HG03039 (cell line): ENCODE measurements around the gene PPP4R3B.
"Not testable (repeated sequence)": the region's sequence is repeated elsewhere in the genome, so short reads cannot be mapped to it uniquely, and the experiment has no call there.

Source experiments
- ATAC-seq: cut with Tn5 transposase; IDR thresholded peaks from one replicate; pipeline ENCODE4 v1.9.1; 2021; ENCODE audit warnings: mild to moderate bottlenecking, moderate library complexity; ENCODE audit not compliant: unreplicated experiment

Gene PPP4R3B

DNA sequence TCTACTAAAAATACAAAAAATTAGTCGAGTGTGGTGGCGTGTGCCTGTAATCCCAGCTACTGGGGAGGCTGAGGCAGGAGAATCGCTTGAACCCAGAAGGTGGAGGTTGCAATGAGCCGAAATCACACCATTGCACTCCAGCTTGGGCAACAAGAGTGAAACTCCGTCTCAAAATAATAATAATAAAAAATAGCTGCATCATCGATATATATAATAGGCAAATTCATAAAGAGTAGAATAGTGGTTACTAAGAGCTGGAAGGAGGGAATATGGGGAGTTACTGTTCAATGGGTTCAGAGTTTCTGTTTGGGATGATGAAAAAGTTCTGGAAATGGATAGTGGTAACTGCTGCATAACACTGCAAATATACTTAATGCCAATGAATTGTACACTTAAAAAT, 20.6 kb downstream of the PPP4R3B start:
- ATAC-seq: not testable (repeated sequence)

DNA sequence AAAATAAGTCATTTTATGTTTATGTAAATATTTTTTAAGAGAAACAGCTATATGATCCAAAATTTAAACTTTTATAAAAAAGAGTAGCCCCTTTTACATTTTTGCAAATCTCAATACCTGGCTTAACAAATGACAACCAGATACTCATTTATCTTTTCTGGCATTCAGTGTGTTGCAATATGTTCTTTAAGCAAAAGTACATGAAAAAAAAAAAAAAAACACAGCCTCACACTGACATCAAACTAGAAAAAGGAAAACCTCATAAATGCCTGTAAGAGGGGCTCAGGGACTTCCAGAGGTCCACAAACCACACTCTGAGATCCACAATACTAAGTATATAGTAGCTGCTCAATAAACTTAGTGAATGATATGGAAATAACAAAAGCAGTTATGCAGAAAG, 21.9 kb downstream of the PPP4R3B start:
- ATAC-seq: no peak

DNA sequence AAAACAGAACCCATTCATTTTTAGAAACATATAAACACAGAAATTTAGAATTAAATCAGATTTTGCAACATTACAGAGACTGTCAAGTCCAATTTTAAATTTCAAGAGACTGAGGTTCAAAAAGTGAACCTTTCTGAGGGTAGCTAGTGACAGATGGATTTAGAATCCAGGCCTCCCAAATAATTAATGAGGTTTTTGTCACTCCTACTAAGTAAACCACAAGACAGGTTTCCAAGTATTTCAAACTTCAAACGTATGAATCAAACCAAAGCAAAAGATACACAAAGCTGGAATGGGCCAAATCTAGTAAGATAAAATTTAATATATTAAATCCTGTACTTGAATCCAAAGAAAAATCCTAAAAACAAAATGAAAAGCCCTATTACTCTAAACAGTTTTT, 25.3 kb downstream of the PPP4R3B start:
- ATAC-seq: no peak

DNA sequence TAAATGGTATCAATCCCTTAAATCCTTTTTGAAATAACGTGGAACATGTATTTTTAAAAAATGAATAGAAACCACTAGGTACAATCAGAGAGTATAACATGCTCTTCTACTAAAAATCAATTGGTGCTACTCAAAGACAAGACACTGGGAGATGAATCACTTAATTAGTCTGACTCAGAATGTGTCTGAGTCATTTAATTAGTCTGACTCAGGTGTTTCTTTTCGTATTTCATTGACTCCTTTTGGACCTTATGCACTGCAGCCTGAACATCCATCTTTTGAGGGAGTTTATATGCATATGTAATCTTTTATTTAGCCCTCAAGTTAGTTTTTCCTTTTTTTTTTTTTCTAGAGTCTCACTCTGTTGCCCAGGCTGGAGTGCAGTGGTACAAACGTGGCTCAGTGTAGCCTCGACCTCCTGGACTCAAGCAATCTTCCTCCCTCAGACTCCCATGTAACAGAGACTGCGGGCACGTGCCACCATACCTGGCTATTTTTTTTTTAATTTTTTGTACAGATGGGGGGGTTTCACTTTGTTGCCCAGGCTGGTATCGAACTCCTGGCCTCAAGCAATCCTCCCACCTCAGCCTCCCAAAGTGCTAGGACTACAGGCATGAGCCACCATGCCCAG, 26.5 kb downstream of the PPP4R3B start:
- peak; percentile 92 for ATAC-seq

DNA sequence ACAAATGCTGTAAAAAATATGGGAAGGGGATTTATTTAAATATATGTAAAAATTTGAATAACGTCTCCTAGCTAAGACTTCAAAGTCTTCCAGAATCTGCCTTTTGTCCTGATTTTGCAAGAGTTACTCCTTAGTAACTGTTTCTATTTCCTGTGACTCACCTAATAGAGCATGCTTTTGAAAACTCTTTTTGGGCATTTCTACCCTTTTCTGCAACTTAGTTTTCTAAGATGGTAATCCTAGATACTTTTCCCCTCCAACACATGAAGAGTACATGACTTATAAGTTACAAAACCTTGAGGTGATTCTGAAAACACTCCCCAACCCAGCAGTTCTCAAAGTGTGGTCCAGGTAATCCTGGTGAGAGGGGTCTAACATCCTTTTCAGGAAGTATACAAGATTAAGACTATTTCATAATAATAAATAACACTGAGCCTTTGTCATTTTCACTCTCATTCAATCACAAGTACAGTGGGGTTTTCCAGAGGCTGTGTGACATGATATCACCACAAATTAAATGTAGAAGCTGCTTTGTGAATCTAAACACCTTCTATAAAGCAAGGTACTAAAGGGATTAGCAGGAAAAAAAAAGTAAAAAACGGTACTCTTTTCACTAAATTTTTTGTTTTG, 31.9 kb downstream of the PPP4R3B start:
- ATAC-seq: no peak

DNA sequence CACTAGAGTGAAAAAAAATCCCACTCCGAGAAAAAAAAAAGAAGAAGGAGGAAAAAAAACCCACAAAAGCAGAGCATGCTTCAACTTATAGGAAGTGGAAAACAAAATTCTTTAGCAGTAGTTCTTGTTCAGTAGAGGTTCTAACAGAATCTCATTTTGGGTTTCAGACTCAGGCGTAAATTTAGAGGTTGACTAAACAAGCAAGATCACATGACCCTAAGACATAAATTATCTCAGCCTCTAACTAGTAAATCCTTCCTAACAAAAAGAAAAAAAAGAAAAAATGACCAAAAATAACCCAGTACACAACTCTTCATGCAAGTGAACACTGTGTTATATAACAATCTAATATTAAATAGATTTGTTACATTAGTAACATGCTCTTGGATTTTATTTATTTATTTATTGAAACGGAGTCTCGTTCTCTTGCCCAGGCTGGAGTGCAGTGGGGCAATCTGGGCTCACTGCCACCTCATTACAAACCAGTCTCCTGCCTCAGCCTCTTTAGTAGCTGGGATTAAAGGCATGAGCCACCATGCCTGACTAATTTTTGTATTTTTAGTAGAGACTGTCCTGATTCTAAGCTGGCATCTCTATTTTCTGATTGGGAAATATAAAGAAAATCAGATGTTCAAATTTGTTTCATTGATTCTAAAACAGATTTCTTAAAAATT, 35.4 kb downstream of the PPP4R3B start:
- no peak for ATAC-seq

DNA sequence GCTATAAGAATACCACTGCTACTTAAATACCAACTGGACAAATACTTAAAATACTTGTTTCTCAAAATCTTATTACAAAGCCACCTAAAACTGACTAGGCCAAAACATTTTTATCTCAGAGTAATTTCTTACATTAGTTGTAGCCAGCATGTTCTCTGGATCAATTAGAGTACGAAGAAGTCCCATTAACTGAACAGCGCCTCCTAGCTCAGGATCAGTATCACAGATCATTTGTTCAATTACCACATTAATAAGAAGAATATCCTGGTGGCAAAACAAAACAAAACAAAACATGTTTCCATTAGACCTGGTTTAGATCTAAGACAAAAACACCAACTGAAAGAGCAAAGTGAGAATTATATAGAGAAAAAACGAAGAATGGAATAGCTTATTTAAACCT, 36.0 kb downstream of the PPP4R3B start:
- ATAC-seq: no peak

DNA sequence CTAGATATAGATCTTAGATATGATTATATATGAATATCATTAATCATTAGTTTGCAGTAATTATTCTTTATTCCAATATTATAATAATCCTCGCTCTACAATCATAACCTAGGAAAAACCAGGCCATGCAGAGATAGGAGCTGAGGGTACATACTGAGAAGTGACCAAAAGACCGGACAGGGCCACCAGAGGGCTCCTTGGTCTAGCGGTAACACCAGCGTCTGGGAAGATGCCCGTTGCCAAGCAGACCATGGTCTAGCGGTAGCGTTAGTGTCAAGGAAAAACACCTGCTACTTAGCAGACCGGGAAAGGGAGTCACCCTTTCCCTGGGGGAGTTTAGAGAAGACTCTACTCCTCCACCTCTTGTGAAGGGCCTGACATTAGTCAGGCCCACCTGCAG, 48.4 kb downstream of the PPP4R3B start:
- not testable (repeated sequence) for ATAC-seq

DNA sequence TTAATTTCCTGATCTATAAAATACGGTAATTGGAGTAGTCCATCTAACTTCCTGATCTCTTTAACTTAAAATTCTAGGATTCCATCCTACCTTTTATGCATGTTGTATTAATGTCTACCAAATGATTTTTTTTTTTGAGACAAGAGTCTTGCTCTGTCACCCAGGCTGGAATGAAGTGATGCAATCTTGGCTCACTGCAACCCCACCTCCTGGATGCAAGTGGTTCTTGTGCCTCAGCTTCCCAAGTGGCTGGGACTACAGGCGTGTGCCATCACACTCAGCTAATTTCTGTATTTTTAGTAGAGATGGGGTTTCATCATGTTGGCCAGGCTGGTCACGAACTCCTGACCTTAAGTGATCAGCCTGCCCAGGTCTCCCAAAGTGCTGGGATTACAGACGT, 50.1 kb downstream of the PPP4R3B start:
- ATAC-seq: no peak

DNA sequence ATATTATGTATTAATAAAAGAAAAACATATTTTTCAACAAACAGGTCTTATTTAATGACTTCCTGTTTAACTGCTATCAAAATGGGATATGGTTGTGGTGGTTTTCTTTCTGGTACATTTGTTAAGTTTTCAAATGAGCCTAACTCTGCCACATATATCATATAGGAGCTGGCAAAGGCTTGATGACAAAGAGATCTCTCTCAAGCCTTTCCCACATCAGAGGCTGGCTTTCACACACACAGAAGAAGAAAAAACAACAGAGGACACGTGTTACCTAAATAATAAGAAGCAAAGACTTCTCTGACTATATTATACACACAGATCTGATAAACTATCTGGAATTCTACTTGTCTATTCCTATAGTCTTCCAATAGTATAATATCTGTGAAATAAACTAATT, 51.8 kb downstream of the PPP4R3B start:
- no peak for ATAC-seq

DNA sequence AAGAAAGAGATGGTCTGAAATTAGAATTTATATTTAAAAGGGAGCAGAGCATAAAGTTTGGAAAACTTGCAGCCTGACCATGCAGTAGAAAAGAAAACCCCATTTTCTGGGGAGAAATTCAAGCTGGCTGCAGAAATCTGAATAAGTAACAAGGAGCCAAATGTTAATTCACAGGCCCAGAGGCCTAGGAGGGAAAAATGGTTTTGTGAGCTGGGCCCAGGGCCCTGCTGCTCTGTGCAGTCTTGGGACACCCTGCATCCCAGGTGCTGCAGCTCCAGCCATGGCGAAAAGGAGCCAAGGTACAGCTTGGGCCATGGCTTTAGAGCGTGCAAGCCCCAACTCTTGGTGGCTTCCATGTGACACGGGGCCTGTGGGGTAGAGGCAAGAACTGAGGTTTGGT, 56.6 kb downstream of the PPP4R3B start:
- no peak for ATAC-seq

DNA sequence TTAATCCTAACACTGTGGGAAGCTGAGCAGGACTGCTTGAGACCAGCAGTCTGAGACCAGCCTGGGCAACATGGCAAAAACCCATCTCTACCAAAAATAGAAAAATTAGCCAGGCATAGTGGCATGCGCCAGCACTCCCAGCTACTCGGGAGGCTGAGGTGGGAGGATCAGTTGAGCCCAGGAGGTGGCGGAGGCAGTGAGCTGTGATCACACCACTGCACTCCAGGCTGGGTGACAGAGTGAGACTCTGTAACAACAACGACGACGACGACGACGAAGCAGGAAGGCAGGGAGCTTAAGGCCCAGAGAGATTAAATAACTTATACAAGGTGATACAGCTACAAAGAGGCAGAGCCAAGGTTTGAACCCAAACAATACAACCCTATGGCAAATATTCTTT, 60.6 kb downstream of the PPP4R3B start:
- no peak for ATAC-seq

DNA sequence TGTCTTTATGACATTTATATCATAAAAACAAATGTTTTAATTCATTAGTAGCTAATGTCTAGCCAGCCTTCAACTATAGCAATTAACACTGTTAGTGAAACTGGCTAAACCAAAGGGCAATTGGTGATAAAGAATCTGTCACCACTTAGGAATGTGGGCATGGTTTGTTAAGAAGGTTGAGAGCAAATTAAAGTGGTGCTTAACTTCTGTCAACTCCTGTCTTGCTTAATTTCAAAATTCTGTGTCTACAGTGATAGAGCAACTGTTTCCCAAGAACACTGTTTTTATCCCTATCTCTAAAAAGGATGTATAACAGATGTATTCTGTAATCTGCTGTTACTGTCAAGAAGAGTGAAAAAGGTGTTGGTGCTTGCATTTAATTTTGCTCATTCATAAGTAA, 61.4 kb downstream of the PPP4R3B start:
- no peak for ATAC-seq

DNA sequence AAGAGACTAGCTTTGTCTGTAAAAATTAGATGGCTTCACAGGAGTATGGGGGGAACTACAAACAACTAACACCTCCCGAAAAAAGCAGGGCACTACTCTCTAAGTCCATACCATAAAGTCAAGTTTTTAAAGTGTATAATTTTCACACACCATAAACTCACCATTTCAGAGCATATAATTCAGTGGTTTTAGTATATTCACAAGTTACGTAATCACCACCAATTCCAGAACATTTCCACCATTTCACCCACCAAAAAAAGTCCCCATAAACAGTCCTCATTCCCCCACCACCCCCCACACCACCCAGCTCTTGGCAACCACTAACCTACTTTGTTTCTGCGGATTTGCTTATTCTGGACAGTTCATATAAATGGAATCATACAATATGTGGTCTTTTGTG, 64.1 kb downstream of the PPP4R3B start:
- no peak for ATAC-seq

DNA sequence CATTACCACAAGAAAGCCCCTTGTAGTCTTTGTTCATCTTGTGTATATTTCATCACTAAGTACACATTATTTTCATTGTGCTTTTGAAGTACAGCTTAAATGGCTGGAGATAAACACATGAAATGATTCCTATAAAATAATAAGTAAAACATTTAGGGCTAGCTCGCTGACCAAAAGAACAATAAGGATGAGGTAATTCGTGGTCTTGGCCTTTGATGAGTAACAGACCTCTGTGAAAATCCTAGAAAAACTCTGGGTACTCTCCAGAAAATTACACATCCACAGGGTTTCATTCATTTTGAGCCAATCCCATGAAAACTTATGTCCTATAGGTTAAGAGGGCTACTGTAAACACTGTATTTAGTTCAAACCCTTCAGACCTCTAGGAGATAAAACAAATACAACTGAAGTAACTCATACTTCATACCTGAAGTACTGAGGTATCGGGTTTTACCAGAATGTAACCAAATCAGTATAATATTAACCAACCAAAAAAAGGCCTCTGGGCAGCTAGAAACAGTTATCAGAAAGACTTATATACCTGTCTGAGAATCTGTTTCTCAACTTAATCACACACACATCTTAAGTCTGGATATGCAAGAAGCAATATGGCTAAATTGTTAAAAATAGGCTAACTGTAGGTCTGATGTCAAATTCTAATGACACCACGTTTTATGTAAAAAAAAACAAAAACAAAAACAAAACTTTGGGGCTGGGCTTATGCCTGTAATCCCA, 66.9 kb downstream of the PPP4R3B start:
- ATAC-seq: no peak

DNA sequence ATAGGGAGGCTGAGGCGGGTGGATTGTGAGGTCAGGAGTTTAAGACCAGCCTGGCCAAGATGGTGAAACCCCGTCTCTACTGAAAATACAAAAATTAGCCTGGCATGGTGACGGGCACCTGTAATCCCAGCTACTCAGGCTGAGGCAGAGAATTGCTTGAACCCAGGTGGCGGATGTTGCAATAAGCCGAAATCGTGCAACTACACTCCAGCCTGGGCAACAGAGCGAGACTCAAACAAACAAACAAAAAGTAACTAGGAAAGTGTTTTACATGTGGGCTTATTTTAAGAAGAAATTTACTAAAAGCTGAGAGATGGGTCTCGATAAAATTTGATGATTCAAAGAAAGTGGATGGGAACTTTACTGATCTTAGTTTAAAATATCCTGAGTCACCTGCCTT, 69.7 kb downstream of the PPP4R3B start:
- ATAC-seq: not testable (repeated sequence)

DNA sequence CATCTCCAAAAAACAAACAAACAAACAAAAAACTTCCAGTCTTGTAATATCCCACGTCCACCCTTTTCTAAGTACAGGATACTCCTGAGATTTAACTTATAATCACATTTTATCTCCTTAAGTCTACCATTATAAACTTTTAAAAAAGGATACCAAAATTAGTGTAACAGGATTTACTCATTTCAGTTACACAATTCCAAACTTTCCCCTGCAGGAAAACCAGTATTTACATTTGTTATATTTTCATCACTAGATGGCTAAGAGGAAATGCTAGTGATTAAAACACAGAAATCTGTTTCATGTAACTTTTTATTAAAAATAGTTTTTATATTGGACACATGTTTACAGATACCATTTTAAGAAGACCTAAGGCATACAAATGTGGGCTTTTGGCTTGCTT, 70.4 kb downstream of the PPP4R3B start:
- ATAC-seq: no peak

DNA sequence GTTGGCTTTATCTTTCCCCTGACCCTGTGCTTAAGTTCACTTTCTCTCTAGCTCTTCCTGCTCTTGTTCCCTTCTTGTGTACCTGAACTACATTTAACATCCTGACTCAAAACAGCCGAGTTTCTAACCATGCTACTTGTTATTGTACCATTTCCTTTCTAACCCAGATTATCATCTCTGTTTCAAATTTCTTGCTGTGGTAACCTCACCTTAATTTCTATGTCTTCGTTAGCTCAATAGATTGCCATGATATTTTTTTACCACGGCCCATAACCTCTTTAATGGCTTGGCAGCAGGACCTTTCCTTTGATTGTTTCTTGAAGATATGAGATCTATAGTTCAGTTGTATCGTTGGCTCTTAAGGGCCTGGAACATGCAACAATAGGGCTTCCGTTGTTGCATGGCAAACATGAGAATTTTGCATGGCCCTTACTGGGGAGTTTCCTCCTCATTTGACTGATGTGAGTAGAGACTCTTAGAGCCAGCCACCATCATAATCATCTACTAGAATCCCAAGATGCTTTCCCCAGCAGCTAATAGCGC, 86.8 kb downstream of the PPP4R3B start:
- no peak for ATAC-seq

DNA sequence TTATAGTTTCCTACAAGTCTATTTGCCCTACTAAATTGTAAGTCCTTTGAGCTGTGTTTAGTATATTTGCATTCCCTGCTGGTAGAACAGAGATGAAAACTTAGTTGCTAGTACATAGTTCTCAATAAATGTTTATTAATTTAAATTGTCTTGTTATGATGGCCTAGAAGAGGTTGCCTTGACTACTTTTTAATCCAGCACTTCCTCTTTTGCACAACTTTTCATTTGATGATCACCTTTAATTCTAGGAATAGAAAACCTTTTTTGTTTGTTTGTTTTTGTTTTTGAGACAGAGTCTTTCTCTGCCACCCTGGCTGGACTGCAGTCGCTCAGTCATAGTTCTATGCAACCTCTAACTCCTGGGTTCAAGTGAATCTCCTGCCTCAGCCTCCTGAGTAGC, 91.2 kb downstream of the PPP4R3B start:
- ATAC-seq: no peak

DNA sequence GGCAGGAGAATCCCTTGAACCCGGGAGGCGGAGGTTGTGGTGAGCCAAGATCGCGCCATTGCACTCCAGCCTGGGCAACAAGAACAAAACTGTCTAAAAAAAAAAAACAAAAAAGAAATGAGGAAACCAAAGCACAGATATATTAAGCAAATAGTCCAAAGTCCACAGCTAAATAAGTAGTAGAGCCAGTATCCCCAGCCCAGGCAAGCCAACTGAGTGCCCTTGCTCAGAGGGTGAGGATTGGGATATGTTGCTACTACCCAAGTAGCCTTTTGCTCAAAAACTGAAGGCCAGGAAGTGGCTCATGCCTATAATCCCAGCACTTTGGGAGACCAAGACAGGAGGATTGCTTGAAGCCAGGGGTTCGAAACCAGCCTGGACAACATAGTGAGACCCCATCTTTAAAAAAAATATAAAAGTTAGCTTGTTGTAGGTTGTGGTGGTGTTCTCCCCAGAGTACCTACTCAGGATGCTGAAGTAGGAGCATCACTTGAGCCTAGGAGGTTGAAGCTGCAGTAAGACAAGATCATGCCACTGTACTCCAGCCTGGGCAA, 92.5 kb downstream of the PPP4R3B start:
- ATAC-seq: no peak
